ENCODE measurements around the gene HTR5A. TPM values are rescaled to one million over a fixed set of nuclear protein-coding genes. Genes with fewer than 3 reads are reported as not detected.
A peak's percentile ranks its signal among the peaks of the same experiment; 100 is the strongest.

HTR5A gene
- not detected for total RNA-seq

- no peak for TF ChIP-seq POLR2A (IDR thresholded peaks at IDR 0.05; ENCODE audit: low read depth)
- no peak for TF ChIP-seq CTCF (IDR thresholded peaks at IDR 0.05)
- peak; percentile 30 to 61 for TF ChIP-seq POLR2AphosphoS5 (IDR thresholded peaks at IDR 0.05)
- 7% methylated on average over 26 of the region's 48 CpGs for WGBS
- no peak within 1 kb of the TSS for H3K4me3 ChIP-seq
- peaks cover 0 to 7% (median 3%) of the 10 kb centered on the region in 4 donors for H3K4me1 ChIP-seq
- H3K9me3 ChIP-seq: no peaks in the 10 kb centered on the region
- H3K36me3 ChIP-seq: no peaks in the 10 kb centered on the region
- peaks cover 0 to 57% (median 4%) of the 10 kb centered on the region in 4 donors for H3K27me3 ChIP-seq
- intact Hi-C loops (cut with DNase I): no loop called here
- H3K27ac ChIP-seq (replicated peaks in 1 of 4): no peak within 1 kb of the TSS
- DNase-seq (ENCODE audit: extremely low spot score): no peak
Measured at GRCh38 chr7:155069992-155070751, at the start of gene HTR5A. Gene HTR5A (plus strand): TSS chr7:155070324. CDS start chr7:155070900, 576 bp downstream.

GRCh38 chr7:155020996-155021395, 49.1 kb upstream of the HTR5A start:
- Histone ChIP-seq H3K9me3 (no peaks in the 10 kb centered on the region), H3K27me3 (peaks cover 0 to 5% (median 0%) of the 10 kb centered on the region in 4 donors), H3K36me3 (no peaks in the 10 kb centered on the region), H3K4me3 (no peak overlapping the region), H3K4me1 (no peaks in the 10 kb centered on the region), H3K27ac (replicated peaks in 1 of 4) (no peak overlapping the region)
- TF ChIP-seq POLR2A (IDR thresholded peaks at IDR 0.05; ENCODE audit: low read depth) (no peak), EP300 (IDR thresholded peaks at IDR 0.05) (no peak), POLR2AphosphoS5 (IDR thresholded peaks at IDR 0.05) (no peak), CTCF (IDR thresholded peaks at IDR 0.05) (no peak)
- 70% methylated on average over 5 of the region's 5 CpGs for WGBS
- DNase-seq (ENCODE audit: extremely low spot score): no peak
- intact Hi-C loops (cut with DNase I): no loop called here

GRCh38 chr7:155021699-155022145, 48.4 kb upstream of the HTR5A start:
- no peaks in the 10 kb centered on the region for H3K9me3 ChIP-seq
- no peak for DNase-seq (ENCODE audit: extremely low spot score)
- no peaks in the 10 kb centered on the region for H3K4me1 ChIP-seq
- WGBS: 72% methylated on average over 7 of the region's 7 CpGs
- peaks cover 0 to 5% (median 0%) of the 10 kb centered on the region in 4 donors for H3K27me3 ChIP-seq
- H3K27ac ChIP-seq (replicated peaks in 1 of 4): no peak overlapping the region
- no peaks in the 10 kb centered on the region for H3K36me3 ChIP-seq
- intact Hi-C loops (cut with DNase I): no loop called here
- H3K4me3 ChIP-seq: no peak overlapping the region
- TF ChIP-seq POLR2AphosphoS5 (IDR thresholded peaks at IDR 0.05) (no peak), POLR2A (IDR thresholded peaks at IDR 0.05; ENCODE audit: low read depth) (no peak), EP300 (IDR thresholded peaks at IDR 0.05) (no peak), CTCF (IDR thresholded peaks at IDR 0.05) (no peak)

GRCh38 chr7:155027879-155028278, 42.2 kb upstream of the HTR5A start:
- DNase-seq (ENCODE audit: extremely low spot score): no peak
- 89% methylated on average over 1 of the region's 1 CpG for WGBS

More at GRCh38 chr7:155027879-155028278, 42.2 kb upstream of the HTR5A start:
- H3K36me3 ChIP-seq: no peaks in the 10 kb centered on the region
- peaks cover 0 to 3% (median 0%) of the 10 kb centered on the region in 4 donors for H3K27me3 ChIP-seq
- H3K9me3 ChIP-seq: peaks cover 0 to 5% (median 2%) of the 10 kb centered on the region in 4 donors
- H3K4me3 ChIP-seq: no peak overlapping the region
- TF ChIP-seq CTCF (IDR thresholded peaks at IDR 0.05): no peak
- TF ChIP-seq POLR2A (IDR thresholded peaks at IDR 0.05; ENCODE audit: low read depth): no peak
- TF ChIP-seq EP300 (IDR thresholded peaks at IDR 0.05): no peak
- no peak for TF ChIP-seq POLR2AphosphoS5 (IDR thresholded peaks at IDR 0.05)
- intact Hi-C loops (cut with DNase I): no loop called here
- H3K27ac ChIP-seq (replicated peaks in 1 of 4): no peak overlapping the region
- H3K4me1 ChIP-seq: no peaks in the 10 kb centered on the region

Data from esophagus muscularis mucosa (tissue), 4 donors.